GM19238 (cell line): ENCODE data around the gene PCAT6.

ENCODE experiments used
- DNase-seq: peaks from one replicate; pipeline ENCODE4 v3.0.0; 2011; ENCODE audit warnings: low spot score; ENCODE audit not compliant: insufficient read length

Gene PCAT6

DNA sequence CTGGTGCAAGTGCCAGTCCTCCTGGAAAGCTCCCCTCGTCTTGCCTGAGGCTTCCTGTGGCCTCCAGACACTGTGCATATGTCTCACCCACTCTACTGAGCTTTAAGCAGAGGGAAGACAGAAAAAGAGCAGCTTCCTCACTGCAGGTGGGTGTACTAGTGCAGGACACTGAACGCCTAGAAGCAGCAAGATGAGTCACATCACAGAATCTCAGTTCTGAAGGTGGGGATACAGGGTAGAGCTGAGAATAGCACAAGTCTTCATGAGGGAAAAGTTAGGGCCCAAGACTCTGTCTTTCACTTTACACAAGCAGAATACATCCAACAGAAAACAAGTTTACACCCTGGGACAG lies 37.4 kb downstream of the PCAT6 start:
- DNase-seq = peak; percentile 49

DNA sequence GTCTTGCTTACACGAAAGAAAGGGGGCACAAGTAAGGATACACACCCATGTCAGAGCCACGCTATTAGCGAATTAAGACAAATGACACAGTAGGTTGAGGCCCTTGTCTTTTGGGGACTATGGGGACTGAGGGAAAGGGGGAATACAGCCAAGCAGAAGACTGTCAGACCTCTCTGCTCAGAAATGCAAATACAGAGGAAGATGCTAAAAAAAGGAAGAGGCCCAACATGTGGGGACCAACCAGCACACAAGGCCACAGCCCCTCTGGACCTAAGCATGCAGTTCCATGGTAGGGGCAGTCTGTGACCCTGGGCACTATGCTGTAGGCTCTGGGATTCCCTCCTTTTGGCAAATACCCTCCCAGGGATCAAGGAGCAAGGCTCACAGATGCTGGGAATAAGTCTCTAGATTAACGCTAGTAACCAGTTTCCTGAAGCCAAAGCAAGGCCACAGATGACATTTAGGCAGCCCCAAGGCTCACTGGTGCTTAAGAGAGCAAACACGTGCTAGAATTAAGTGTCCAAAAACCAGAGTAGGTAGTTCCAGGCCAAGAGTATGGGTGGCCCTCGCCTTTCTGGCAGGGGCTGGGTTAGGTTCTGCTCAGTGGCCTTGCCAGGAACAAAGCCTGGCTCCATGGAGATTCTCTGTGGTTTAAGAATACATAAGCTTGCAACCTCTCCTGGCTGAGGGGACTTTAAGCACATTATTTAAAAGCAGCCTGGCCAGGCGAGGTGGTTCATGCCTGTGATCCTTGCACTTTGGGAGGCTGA lies 40.0 kb downstream of the PCAT6 start:
- DNase-seq = no peak

DNA sequence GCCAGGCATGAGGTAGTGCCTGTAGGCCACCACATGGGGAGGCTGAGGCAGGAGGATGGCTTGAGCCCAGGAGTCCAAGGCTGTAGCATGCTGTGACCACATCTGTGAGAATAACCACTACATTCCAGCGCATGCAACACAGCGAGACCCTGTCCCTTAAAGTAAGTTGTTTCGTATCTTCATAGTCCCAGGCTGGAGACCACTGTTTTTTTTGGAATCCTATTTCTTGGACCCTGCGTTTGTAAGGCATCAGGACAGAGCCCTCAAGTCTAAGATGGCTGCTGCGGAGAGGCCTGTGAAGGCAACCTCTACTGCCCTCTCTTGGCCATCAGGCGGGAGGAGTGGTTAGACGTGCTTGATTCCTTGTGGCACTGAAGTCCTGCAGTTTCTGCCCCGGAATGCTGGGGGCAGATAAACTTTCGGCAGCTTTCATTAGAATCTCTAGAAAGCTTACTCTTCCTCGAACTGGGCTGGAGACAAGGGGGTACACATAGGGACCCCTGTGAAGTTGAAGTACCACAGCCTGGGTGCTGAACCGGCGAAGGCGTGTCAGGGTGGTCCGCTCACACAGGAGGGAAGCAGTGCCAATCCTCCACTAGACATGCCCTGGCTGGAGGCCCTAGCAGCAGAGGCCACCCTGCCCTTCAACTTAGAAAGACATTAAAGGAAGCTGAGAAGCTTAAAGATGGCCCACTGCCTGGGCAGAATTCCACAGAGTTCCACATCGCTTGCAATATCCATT lies 41.6 kb downstream of the PCAT6 start:
- peak; percentile 33 for DNase-seq

DNA sequence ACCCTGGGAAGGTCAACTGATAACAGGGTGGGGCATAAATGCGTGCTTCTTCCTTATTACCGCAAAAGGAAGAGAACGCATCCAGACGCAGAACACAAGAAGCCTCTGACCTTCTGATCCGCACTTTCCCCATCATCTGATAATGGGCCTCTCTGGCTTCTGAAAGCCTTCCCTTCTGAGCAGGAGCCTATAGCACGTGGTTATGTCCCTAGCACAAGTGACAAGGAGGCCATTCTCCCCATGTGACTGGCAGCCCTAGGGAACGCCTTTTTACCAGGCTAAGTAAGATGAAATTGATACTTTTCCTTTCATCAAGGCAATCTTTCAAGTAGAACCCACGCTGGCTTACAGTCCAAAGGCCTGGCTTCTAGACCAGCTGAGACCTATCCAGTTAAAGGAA lies 44.0 kb downstream of the PCAT6 start:
- no peak for DNase-seq

DNA sequence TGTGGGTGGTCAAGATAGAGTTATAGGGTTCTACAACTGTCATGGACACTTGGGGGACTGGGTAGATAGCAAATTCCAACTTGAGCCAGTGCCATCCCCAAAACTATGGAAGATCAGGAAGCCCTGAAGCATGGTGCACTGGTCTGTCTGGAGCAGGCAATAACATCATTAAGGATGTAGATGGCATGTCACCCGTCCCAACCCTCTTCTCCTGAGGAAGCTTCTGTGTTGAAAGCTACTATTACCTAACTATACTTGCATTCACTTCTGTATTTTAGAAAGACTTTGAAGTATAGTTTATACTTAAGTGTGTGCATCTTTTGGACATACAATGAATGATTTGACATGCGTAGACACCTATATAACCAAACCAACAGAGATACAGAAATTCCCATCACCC lies 45.3 kb downstream of the PCAT6 start:
- no peak for DNase-seq

DNA sequence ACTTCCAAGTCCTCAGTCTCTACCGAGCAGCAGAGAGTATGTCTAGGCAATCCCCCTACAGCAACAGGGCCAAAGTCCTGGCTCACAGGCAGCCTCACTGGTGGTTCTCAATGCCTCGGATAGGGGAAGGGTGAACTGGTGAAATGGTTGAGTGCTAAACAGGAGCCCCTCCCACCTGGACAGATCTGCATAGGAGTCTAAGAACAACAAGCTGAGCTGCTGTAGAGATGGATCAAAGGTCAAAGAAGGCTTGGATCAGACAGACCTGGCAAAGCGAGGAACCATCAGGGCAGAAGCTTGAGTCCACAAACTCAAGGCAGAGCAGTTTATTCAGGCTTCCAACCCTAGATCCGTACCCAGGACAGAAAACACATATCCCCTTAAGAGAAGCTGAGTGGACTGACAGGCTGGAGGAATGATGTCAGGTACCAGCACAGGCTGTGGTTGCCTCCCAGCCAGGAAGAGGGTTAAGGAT lies 46.4 kb downstream of the PCAT6 start:
- DNase-seq = no peak

DNA sequence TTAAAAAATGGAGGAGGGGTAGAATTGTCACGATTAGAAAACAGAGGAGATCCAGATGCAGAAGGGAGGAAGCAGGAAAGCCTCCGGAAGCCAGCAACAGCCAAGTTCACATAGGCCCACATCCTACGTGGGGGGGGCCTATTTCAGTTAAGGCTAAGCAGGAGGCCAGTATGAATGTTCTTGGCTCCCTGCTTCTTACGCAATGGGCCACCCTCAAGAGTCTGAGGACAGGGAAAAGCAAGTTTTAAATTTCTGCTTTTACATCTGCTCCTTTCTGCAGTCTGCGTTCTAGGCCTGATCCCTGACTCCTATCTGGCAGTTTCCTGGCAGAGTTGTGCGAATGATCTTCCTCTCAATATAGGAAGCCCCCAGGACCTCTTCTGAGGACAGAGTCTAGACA lies 47.6 kb downstream of the PCAT6 start:
- DNase-seq = no peak

DNA sequence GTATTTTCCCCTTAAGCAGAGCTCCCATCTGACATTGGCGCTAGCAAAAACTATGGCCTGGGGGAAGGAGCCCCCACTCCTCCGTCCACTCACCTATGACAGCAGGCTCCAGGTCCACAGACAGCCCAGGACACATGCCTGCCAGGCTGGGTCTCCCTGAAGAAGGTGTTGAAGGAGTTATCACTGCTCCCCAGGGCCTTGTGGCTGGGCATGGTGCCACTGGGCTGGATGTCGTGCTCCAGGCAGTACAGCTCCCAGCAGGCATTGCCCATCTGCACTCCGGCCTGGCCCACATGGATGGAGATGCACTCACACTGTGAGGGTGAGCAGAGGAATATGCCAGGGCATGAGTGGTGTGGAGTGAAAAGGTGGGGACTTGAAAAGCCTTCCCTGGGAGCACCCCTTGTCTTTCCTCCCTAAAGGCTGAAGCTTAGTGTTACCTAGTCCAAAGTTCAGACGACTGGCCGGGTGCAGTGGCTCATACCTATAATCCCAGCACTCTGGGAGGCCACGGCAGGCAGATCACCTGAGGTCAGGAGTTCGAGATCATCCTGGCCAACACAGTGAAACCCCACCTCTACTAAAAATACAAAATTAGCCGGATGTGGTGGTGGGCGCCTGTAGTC lies 48.1 kb downstream of the PCAT6 start:
- no peak for DNase-seq

DNA sequence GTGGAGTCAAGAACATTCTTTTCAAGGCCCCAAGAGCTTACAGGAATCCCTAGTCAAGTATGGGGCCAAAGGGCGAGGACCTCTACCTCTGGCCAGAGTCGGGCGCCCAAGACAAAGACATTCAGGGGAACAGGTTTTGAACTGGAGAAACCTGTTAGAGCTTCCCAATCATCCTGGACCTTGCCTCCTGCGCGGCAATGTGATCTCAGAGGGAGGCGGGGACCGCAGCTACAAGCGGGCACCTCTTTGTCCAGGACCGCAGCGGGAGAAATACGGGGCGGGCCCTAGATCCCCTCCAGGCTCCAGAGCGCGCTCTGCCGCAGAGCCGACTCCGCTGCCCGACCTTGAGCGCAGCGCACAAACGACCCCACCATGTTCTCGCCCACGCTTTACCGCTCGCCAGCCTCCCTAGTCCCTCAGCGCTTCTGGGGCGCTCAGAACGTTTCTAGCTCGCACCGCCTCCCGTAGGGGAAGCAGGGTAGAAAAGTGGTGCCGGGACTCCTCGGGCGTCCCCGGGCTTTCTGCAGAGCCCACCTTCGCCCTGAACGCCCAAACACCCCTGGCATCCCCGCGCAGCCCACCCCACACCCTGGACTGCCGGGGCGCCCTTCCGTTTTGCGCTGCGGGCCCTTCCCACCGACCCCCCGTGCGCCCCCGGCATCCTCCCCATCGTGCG lies 50.1 kb downstream of the PCAT6 start:
- peak; percentile 29 for DNase-seq
